MV-4-11 (cell line): Measurements from ENCODE around the gene MYL12A.

ENCODE experiments used
- DNase-seq: peaks from one replicate; lab custom pipeline; 2025; lab: John Stamatoyannopoulos, UW

The MYL12A gene

GRCh38 chr18:3283253-3283863, 35.8 kb downstream of the MYL12A start:
- DNase-seq = no peak

GRCh38 chr18:3283908-3284307, 36.3 kb downstream of the MYL12A start:
- DNase-seq = no peak

- no peak for DNase-seq
These were observed 36.9 kb downstream of the MYL12A start for GRCh38 chr18:3284501-3284900.

GRCh38 chr18:3286159-3286558, 38.6 kb downstream of the MYL12A start:
- peak; percentile 84 for DNase-seq

- DNase-seq = no peak
These were observed 45.8 kb downstream of the MYL12A start for GRCh38 chr18:3293196-3293951.

- no peak for DNase-seq
These were observed 47.0 kb downstream of the MYL12A start for GRCh38 chr18:3294435-3295080.

- DNase-seq = peak; percentile 96
These were observed 49.7 kb downstream of the MYL12A start for GRCh38 chr18:3297025-3297984.

- no peak for DNase-seq
These were observed 57.2 kb downstream of the MYL12A start for GRCh38 chr18:3304832-3305231.

GRCh38 chr18:3305354-3305762, 57.8 kb downstream of the MYL12A start:
- peak; percentile 88 for DNase-seq
